KBM-7 (cell line): ENCODE results near the gene STXBP2.
A peak's percentile ranks its signal among the peaks of the same experiment; 100 is the strongest.

Experiments used
- DNase-seq: peaks from one replicate; pipeline ENCODE4 v3.0.0-alpha.2; 2015
- in situ Hi-C: fragments of 300-500 bp; cut with MboI; formaldehyde crosslinking; loops from 2 replicates; pipeline ENCODE4 v1.14.3; 2020; ENCODE audit warnings: low sequenced_read_pairs, low pct_unique_long_range_greater_than_20kb, mixed read lengths

The STXBP2 gene

GRCh38 chr19:7645656-7646425 is 8.9 kb downstream of the STXBP2 start:
- in situ Hi-C loops: no loop called here

GRCh38 chr19:7646426-7646700 is 9.5 kb downstream of the STXBP2 start:
- DNase-seq: no peak
- in situ Hi-C loops: no loop called here

More at GRCh38 chr19:7645656-7646425, 8.9 kb downstream of the STXBP2 start:
- DNase-seq: peak; percentile 28

GRCh38 chr19:7647156-7647555 is 10.2 kb downstream of the STXBP2 start:
- no peak for DNase-seq
- in situ Hi-C loops: no loop called here

- in situ Hi-C loops: no loop called here
- DNase-seq: no peak
Measured at GRCh38 chr19:7648265-7649014, 11.5 kb downstream of the STXBP2 start.

- in situ Hi-C loops: no loop called here
Measured at GRCh38 chr19:7650148-7650547, 13.2 kb downstream of the STXBP2 start.

GRCh38 chr19:7652061-7652641 is 15.2 kb downstream of the STXBP2 start:
- DNase-seq: peak; percentile 89
- in situ Hi-C loops: no loop called here

More at GRCh38 chr19:7650148-7650547, 13.2 kb downstream of the STXBP2 start:
- DNase-seq: no peak

GRCh38 chr19:7654401-7654800 is 17.5 kb downstream of the STXBP2 start:
- DNase-seq: no peak
- in situ Hi-C loops: no loop called here

- no peak for DNase-seq
- in situ Hi-C loops: no loop called here
Measured at GRCh38 chr19:7655581-7655980, 18.7 kb downstream of the STXBP2 start.

- in situ Hi-C loops: no loop called here
- DNase-seq: peak; percentile 78
Measured at GRCh38 chr19:7657131-7657751, 20.3 kb downstream of the STXBP2 start.

- DNase-seq: no peak
- in situ Hi-C loops: no loop called here
Measured at GRCh38 chr19:7658219-7658686, 21.3 kb downstream of the STXBP2 start.

GRCh38 chr19:7661744-7662538 is 25.0 kb downstream of the STXBP2 start:
- no peak for DNase-seq
- in situ Hi-C loops: no loop called here

- DNase-seq: no peak
- in situ Hi-C loops: no loop called here
Measured at GRCh38 chr19:7662657-7663056, 25.7 kb downstream of the STXBP2 start.

GRCh38 chr19:7663706-7664105 is 26.8 kb downstream of the STXBP2 start:
- in situ Hi-C loops: no loop called here
- no peak for DNase-seq

GRCh38 chr19:7665076-7665475 is 28.2 kb downstream of the STXBP2 start:
- DNase-seq: no peak
- in situ Hi-C loops: no loop called here

GRCh38 chr19:7668842-7669241 is 31.9 kb downstream of the STXBP2 start, which contains the start of gene RETN:
Gene RETN (plus strand): TSS chr19:7669049. CDS start chr19:7669327, 278 bp downstream.
- DNase-seq: no peak
- in situ Hi-C loops: no loop called here

GRCh38 chr19:7669641-7670040 is 32.7 kb downstream of the STXBP2 start:
- in situ Hi-C loops: no loop called here
- no peak for DNase-seq

- in situ Hi-C loops: no loop called here
- no peak for DNase-seq
Measured at GRCh38 chr19:7670150-7670783, 33.4 kb downstream of the STXBP2 start.

- DNase-seq: no peak
- in situ Hi-C loops: no loop called here
Measured at GRCh38 chr19:7670790-7671189, 33.9 kb downstream of the STXBP2 start.

GRCh38 chr19:7672522-7672921 is 35.6 kb downstream of the STXBP2 start:
- in situ Hi-C loops: no loop called here
- DNase-seq: no peak
